ENCODE data around the gene KCNQ1. TPM values are rescaled to one million over a fixed set of nuclear protein-coding genes. Genes with fewer than 3 reads are reported as not detected.

KCNQ1 gene
- total and polyA plus RNA-seq, 2 experiments from 2014 or later = 0.45 to 0.87 TPM

- TF ChIP-seq ETS1 (IDR thresholded peaks at IDR 0.05) (no peak), NANOG (IDR thresholded peaks at IDR 0.05; ENCODE audit: borderline replicate concordance) (no peak), REST (IDR thresholded peaks at IDR 0.05; ENCODE audit: unreplicated experiment) (no peak)
Observed at GRCh38 chr11:2643746-2644145, 198.9 kb downstream of the KCNQ1 start (continued).

GRCh38 chr11:2644844-2645778 is 200.3 kb downstream of the KCNQ1 start:
- no peak for DNase-seq (ENCODE audit: low spot score)
- ATAC-seq = no peak
- Histone ChIP-seq H3K4me1 (ENCODE audit: insufficient read depth) (no peaks in the 10 kb centered on the region), H3K4me2 (no peak overlapping the region), H3K9me2 (ENCODE audit: insufficient read depth) (no peaks in the 10 kb centered on the region), H3K27me3 (ENCODE audit: insufficient read depth) (peaks cover 100% of the 10 kb centered on the region), H3F3A (replicated peaks; ENCODE audit: low read depth) (no peaks in the 10 kb centered on the region), H3K27ac (ENCODE audit: low read depth) (no peak overlapping the region), H4K20me1 (replicated peaks; ENCODE audit: insufficient read depth) (no peaks in the 10 kb centered on the region), H2AFZ (no peak overlapping the region), H3K79me2 (replicated peaks; ENCODE audit: insufficient read depth) (no peaks in the 10 kb centered on the region), H3K36me3 (ENCODE audit: insufficient read depth) (peaks cover 39% of the 10 kb centered on the region), H3K4me3 (no peak overlapping the region)
- peaks cover 92% of the 10 kb centered on the region for H3K27me3 Mint-ChIP-seq (ENCODE audit: insufficient read depth, low read depth, poor library complexity)
- H3K9me3 Mint-ChIP-seq = peaks cover 100% of the 10 kb centered on the region
- no peak overlapping the region for H3K27ac Mint-ChIP-seq
- no peaks in the 10 kb centered on the region for H3K4me1 Mint-ChIP-seq
- H3K36me3 Mint-ChIP-seq (ENCODE audit: low read depth) = peaks cover 92% of the 10 kb centered on the region
- no peak overlapping the region for H3K4me3 Mint-ChIP-seq
- no peak for TF ChIP-seq REST (IDR thresholded peaks at IDR 0.05; ENCODE audit: unreplicated experiment)
- TF ChIP-seq EZH2phosphoT487 (IDR thresholded peaks at IDR 0.05; ENCODE audit: unreplicated experiment) = no peak
- TF ChIP-seq ETS1 (IDR thresholded peaks at IDR 0.05) = no peak
- TF ChIP-seq ZNF462 (CRISPR knock-in tag; IDR thresholded peaks at IDR 0.05) = no peak
- no peak for TF ChIP-seq EZH2 (IDR thresholded peaks at IDR 0.05; ENCODE audit: low read depth, unreplicated experiment)

Data from GM23338 (cell line).